ENCODE data around the gene FAM200B.

DNA sequence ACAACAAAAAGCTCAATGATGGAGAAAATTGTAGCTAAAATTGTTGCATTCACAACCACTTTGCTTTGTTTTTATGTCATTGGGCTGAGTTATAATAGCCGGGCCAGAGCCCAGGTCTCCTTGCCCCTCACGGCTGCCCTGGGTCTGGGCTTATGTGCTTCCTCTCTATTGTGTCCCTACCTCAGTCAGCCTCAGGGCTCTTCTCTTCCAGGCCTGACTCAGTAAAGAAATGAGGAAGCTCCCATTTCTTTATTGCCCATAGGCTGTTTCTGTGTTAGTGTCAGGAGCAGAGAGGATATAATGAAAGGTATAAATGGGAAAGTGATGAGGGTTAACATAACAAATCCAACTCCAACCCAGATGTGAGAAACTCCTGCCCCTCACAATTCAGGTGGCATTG is 39.2 kb downstream of the FAM200B start:
- TF ChIP-seq TAF1 (IDR thresholded peaks at IDR 0.05; ENCODE audit: borderline replicate concordance, low read depth, low read length) (no peak), POLR2AphosphoS5 (IDR thresholded peaks at IDR 0.05; ENCODE audit: low read depth, low read length) (no peak), EZH2phosphoT487 (IDR thresholded peaks at IDR 0.05; ENCODE audit: borderline replicate concordance, low read depth) (no peak), FOSL2 (IDR thresholded peaks at IDR 0.05; ENCODE audit: borderline replicate concordance, low read depth) (no peak)
- TF ChIP-seq, protein P1, sequence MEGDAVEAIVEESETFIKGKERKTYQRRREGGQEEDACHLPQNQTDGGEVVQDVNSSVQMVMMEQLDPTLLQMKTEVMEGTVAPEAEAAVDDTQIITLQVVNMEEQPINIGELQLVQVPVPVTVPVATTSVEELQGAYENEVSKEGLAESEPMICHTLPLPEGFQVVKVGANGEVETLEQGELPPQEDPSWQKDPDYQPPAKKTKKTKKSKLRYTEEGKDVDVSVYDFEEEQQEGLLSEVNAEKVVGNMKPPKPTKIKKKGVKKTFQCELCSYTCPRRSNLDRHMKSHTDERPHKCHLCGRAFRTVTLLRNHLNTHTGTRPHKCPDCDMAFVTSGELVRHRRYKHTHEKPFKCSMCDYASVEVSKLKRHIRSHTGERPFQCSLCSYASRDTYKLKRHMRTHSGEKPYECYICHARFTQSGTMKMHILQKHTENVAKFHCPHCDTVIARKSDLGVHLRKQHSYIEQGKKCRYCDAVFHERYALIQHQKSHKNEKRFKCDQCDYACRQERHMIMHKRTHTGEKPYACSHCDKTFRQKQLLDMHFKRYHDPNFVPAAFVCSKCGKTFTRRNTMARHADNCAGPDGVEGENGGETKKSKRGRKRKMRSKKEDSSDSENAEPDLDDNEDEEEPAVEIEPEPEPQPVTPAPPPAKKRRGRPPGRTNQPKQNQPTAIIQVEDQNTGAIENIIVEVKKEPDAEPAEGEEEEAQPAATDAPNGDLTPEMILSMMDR (IDR thresholded peaks at IDR 0.05) = no peak
